Osteoblast (primary cell): ENCODE measurements around the gene NIPA2. TPM values are rescaled to one million over a fixed set of nuclear protein-coding genes. Genes with fewer than 3 reads are reported as not detected.
A peak's percentile ranks its signal among the peaks of the same experiment; 100 is the strongest.

Experiments used
- DNase-seq: peaks from one replicate; pipeline ENCODE4 v3.0.0; 2011; ENCODE audit warnings: low spot score, mixed read lengths; ENCODE audit not compliant: insufficient read length; ENCODE audit errors: missing footprints
- H2AFZ ChIP-seq: 2 replicates; pipeline ENCODE4 v1.6.0; 2011; ENCODE audit warnings: mild to moderate bottlenecking, low read length
- H3K27ac ChIP-seq: 2 replicates; pipeline ENCODE4 v1.5.1; 2011; ENCODE audit warnings: mild to moderate bottlenecking, low read depth, low read length, moderate library complexity
- H3K27me3 ChIP-seq: 2 replicates; pipeline ENCODE4 v1.6.0; 2012; ENCODE audit warnings: mild to moderate bottlenecking, control low read depth, inconsistent platforms, low read length, moderate library complexity; ENCODE audit not compliant: insufficient read depth
- H3K36me3 ChIP-seq: 2 replicates; pipeline ENCODE4 v1.5.1; 2011; ENCODE audit warnings: mild to moderate bottlenecking, low read length, control low read depth, moderate library complexity; ENCODE audit not compliant: insufficient read depth
- H3K4me1 ChIP-seq: 2 replicates; pipeline ENCODE4 v1.5.1; 2011; ENCODE audit warnings: mild to moderate bottlenecking, low read length, control low read depth, moderate library complexity; ENCODE audit not compliant: insufficient read depth
- H3K4me2 ChIP-seq: 2 replicates; pipeline ENCODE4 v1.6.0; 2011; ENCODE audit warnings: mild to moderate bottlenecking, low read length; ENCODE audit not compliant: insufficient read depth
- H3K4me3 ChIP-seq: fragments of 200-600 bp; sonication (generic); 3 replicates; pipeline ENCODE4 v1.5.1; 2012; ENCODE audit warnings: mild to moderate bottlenecking, low read length, inconsistent platforms; ENCODE audit not compliant: insufficient read depth
- H3K79me2 ChIP-seq: 2 replicates; pipeline ENCODE4 v1.6.0; 2012; ENCODE audit warnings: mild to moderate bottlenecking, low read length, control low read depth, inconsistent platforms; ENCODE audit not compliant: insufficient read depth
- H3K9me3 ChIP-seq: 2 replicates; pipeline ENCODE4 v1.5.1; 2011; ENCODE audit warnings: low read depth, low read length, control low read depth
- H4K20me1 ChIP-seq: 2 replicates; pipeline ENCODE4 v1.6.0; 2012; ENCODE audit warnings: mild to moderate bottlenecking, low read length, control low read depth; ENCODE audit not compliant: insufficient read depth
- CTCF ChIP-seq: IDR thresholded peaks from 2 replicates; pipeline ENCODE4 v1.5.1; 2011; ENCODE audit warnings: mild to moderate bottlenecking, low read depth, low read length, moderate library complexity; ENCODE audit errors: extremely low read depth
- total RNA-seq: library from RNA; depleted of rRNA; stranded (reverse); fragments of >200 nt; gene quantifications from 2 replicates; pipeline ENCODE4 v1.2.3, GENCODE V29; 2012

Gene NIPA2
- total RNA-seq, 1 donor = 50.3 TPM

- Histone ChIP-seq H3K4me2 (no peak overlapping the region), H2AFZ (no peak overlapping the region), H3K27ac (no peak overlapping the region), H3K4me3 (no peak overlapping the region), H3K36me3 (peaks cover 35% of the 10 kb centered on the region), H3K79me2 (peaks cover 11% of the 10 kb centered on the region), H4K20me1 (peaks cover 6% of the 10 kb centered on the region), H3K27me3 (no peaks in the 10 kb centered on the region), H3K9me3 (no peaks in the 10 kb centered on the region), H3K4me1 (no peaks in the 10 kb centered on the region)
- no peak for DNase-seq
- no peak for TF ChIP-seq CTCF
These were observed 43.4 kb downstream of the NIPA2 start for GRCh38 chr15:22881739-22882440.

GRCh38 chr15:22883196-22883595 is 44.7 kb downstream of the NIPA2 start:
- peaks cover 23% of the 10 kb centered on the region for H3K36me3 ChIP-seq
- H2AFZ ChIP-seq = no peak overlapping the region
- peaks cover 14% of the 10 kb centered on the region for H4K20me1 ChIP-seq
- H3K9me3 ChIP-seq = no peaks in the 10 kb centered on the region
- peaks cover 2% of the 10 kb centered on the region for H3K79me2 ChIP-seq
- no peak overlapping the region for H3K4me2 ChIP-seq
- TF ChIP-seq CTCF = no peak
- H3K4me1 ChIP-seq = peaks cover 10% of the 10 kb centered on the region
- no peak overlapping the region for H3K4me3 ChIP-seq
- DNase-seq = no peak
- no peak overlapping the region for H3K27ac ChIP-seq
- H3K27me3 ChIP-seq = no peaks in the 10 kb centered on the region

- no peak overlapping the region for H2AFZ ChIP-seq
- H3K27ac ChIP-seq = no peak overlapping the region
- peaks cover 15% of the 10 kb centered on the region for H3K4me1 ChIP-seq
- no peak for DNase-seq
- H3K9me3 ChIP-seq = no peaks in the 10 kb centered on the region
- H3K4me3 ChIP-seq = no peak overlapping the region
- no peaks in the 10 kb centered on the region for H3K27me3 ChIP-seq
- H4K20me1 ChIP-seq = peaks cover 14% of the 10 kb centered on the region
- no peaks in the 10 kb centered on the region for H3K79me2 ChIP-seq
- H3K36me3 ChIP-seq = peaks cover 23% of the 10 kb centered on the region
- no peak overlapping the region for H3K4me2 ChIP-seq
- peak; percentile 30 for TF ChIP-seq CTCF
These were observed 45.9 kb downstream of the NIPA2 start for GRCh38 chr15:22884344-22884743.

- Histone ChIP-seq H3K36me3 (peaks cover 23% of the 10 kb centered on the region), H3K27me3 (no peaks in the 10 kb centered on the region), H3K4me2 (no peak overlapping the region), H3K27ac (no peak overlapping the region), H4K20me1 (peaks cover 14% of the 10 kb centered on the region), H3K4me1 (peaks cover 15% of the 10 kb centered on the region), H3K79me2 (no peaks in the 10 kb centered on the region), H3K9me3 (no peaks in the 10 kb centered on the region), H2AFZ (no peak overlapping the region), H3K4me3 (no peak overlapping the region)
- TF ChIP-seq CTCF = no peak
- DNase-seq = no peak
These were observed 46.7 kb downstream of the NIPA2 start for GRCh38 chr15:22885120-22885519.
